Iris pigment epithelial cell (primary cell): Measurements from ENCODE around the gene ZNF467.

Source experiments
- DNase-seq: peaks from one replicate; pipeline ENCODE4 v3.0.0-alpha.2; 2011; ENCODE audit warnings: low read depth

The ZNF467 gene

GRCh38 chr7:149770728-149771636 is 2.4 kb downstream of the ZNF467 start:
- DNase-seq, result no peak

- DNase-seq, result no peak
Measured at GRCh38 chr7:149769915-149770314, 3.5 kb downstream of the ZNF467 start.

- no peak for DNase-seq
Measured at GRCh38 chr7:149768931-149769330, 4.5 kb downstream of the ZNF467 start.

- no peak for DNase-seq
Measured at GRCh38 chr7:149767068-149767467, 6.3 kb downstream of the ZNF467 start.

GRCh38 chr7:149766135-149766675 is 7.2 kb downstream of the ZNF467 start:
- DNase-seq, result no peak

- DNase-seq, result no peak
Measured at GRCh38 chr7:149765399-149766121, 7.8 kb downstream of the ZNF467 start.

- DNase-seq, result no peak
Measured at GRCh38 chr7:149764481-149765398, 8.6 kb downstream of the ZNF467 start.

GRCh38 chr7:149763563-149764240 is 9.7 kb downstream of the ZNF467 start:
- no peak for DNase-seq

GRCh38 chr7:149762610-149763009 is 10.8 kb downstream of the ZNF467 start:
- no peak for DNase-seq

GRCh38 chr7:149762089-149762488 is 11.3 kb downstream of the ZNF467 start:
- no peak for DNase-seq

- DNase-seq, result no peak
Measured at GRCh38 chr7:149761307-149761706, 12.1 kb downstream of the ZNF467 start.

- DNase-seq, result no peak
Measured at GRCh38 chr7:149760538-149760937, 12.8 kb downstream of the ZNF467 start.

GRCh38 chr7:149759093-149759860 is 14.1 kb downstream of the ZNF467 start:
- no peak for DNase-seq

GRCh38 chr7:149753375-149754233 is 19.8 kb downstream of the ZNF467 start:
- DNase-seq, result peak; percentile 36

GRCh38 chr7:149752646-149753045 is 20.7 kb downstream of the ZNF467 start:
- no peak for DNase-seq

GRCh38 chr7:149751043-149751775 is 22.2 kb downstream of the ZNF467 start:
- DNase-seq, result no peak

- DNase-seq, result no peak
Measured at GRCh38 chr7:149750122-149750845, 23.1 kb downstream of the ZNF467 start.
